ENCODE results near the gene TNNI2. TPM values are rescaled to one million over a fixed set of nuclear protein-coding genes. Genes with fewer than 3 reads are reported as not detected.

Gene TNNI2
- total and polyA plus RNA-seq, 4 donors = 0.22 to 0.28 TPM; not detected in 2

DNA sequence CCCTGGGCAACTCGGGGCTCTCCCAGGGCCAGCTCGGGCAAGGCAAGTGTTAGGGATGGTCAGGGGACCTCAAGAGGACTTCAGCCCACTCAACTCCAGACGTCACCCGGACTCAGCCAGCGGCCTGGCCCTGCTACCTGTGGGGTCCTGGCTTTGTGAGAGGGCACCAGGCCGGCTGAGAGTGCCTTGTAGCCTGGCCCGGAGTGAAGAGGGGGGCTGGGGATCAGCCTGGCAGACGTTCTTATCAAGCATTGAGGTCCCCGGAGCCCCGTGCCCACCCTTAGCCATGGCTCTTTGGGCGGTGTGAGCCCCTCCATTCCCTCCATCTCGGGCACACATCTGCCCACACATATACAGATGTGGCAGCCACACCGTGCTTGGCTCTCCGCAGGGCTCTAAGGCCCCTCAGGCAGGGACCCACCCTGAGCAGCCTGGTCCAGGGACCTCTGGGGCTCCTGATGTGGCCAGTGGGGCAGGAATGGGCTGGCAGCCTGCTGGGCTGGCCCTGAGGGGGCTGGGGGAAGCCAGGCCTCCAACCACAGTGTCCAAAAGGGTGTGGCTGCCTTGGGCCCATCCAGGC is 29.4 kb downstream of the TNNI2 start:
- Histone ChIP-seq H3K27me3 (ENCODE audit: control insufficient read depth in 4 of 4, insufficient read depth in 4 of 4, low read length in 3 of 4) (peaks cover 0 to 3% (median 0%) of the 10 kb centered on the region in 4 donors), H3K4me3 (ENCODE audit: low read depth in 1 of 3, low read length in 3 of 3) (no peak overlapping the region), H3K9ac (ENCODE audit: low read depth in 1 of 2, low read length in 2 of 2) (no peak overlapping the region), H3K4me1 (ENCODE audit: control insufficient read depth in 4 of 4, insufficient read depth in 4 of 4, low read length in 3 of 4) (peaks cover 0 to 12% (median 7%) of the 10 kb centered on the region in 4 donors), H3K36me3 (ENCODE audit: control insufficient read depth in 4 of 4, insufficient read depth in 3 of 4, low read depth in 1 of 4, low read length in 3 of 4) (no peaks in the 10 kb centered on the region), H3K9me3 (ENCODE audit: control insufficient read depth in 4 of 4, low read length in 3 of 4) (no peaks in the 10 kb centered on the region), H3K27ac (ENCODE audit: low read depth in 1 of 2, low read length in 2 of 2) (no peak overlapping the region)
- no peak for DNase-seq (ENCODE audit: low spot score)
- WGBS = 84% methylated on average over 14 of the region's 14 CpGs
- TF ChIP-seq FOXA1 (IDR thresholded peaks at IDR 0.05) (no peak), JUND (IDR thresholded peaks at IDR 0.05) (no peak), RAD21 (IDR thresholded peaks at IDR 0.05) (no peak), HNF4A (conservative IDR thresholded peaks at IDR 0.05) (no peak), TAF1 (conservative IDR thresholded peaks at IDR 0.05) (no peak), GABPA (IDR thresholded peaks at IDR 0.05 in 1 of 2, conservative IDR thresholded peaks at IDR 0.05 in 1 of 2) (no peak), HNF4G (IDR thresholded peaks at IDR 0.05) (no peak), YY1 (IDR thresholded peaks at IDR 0.05) (no peak), RXRA (IDR thresholded peaks at IDR 0.05) (no peak), FOXA2 (IDR thresholded peaks at IDR 0.05) (no peak), NR2F2 (IDR thresholded peaks at IDR 0.05) (no peak), SP1 (IDR thresholded peaks at IDR 0.05) (no peak)
- TF ChIP-seq, protein P1, sequence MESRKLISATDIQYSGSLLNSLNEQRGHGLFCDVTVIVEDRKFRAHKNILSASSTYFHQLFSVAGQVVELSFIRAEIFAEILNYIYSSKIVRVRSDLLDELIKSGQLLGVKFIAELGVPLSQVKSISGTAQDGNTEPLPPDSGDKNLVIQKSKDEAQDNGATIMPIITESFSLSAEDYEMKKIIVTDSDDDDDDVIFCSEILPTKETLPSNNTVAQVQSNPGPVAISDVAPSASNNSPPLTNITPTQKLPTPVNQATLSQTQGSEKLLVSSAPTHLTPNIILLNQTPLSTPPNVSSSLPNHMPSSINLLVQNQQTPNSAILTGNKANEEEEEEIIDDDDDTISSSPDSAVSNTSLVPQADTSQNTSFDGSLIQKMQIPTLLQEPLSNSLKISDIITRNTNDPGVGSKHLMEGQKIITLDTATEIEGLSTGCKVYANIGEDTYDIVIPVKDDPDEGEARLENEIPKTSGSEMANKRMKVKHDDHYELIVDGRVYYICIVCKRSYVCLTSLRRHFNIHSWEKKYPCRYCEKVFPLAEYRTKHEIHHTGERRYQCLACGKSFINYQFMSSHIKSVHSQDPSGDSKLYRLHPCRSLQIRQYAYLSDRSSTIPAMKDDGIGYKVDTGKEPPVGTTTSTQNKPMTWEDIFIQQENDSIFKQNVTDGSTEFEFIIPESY (IDR thresholded peaks at IDR 0.05) = no peak
- TF ChIP-seq, protein P2, sequence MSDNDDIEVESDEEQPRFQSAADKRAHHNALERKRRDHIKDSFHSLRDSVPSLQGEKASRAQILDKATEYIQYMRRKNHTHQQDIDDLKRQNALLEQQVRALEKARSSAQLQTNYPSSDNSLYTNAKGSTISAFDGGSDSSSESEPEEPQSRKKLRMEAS (IDR thresholded peaks at IDR 0.05) = no peak
- TF ChIP-seq, protein P3, sequence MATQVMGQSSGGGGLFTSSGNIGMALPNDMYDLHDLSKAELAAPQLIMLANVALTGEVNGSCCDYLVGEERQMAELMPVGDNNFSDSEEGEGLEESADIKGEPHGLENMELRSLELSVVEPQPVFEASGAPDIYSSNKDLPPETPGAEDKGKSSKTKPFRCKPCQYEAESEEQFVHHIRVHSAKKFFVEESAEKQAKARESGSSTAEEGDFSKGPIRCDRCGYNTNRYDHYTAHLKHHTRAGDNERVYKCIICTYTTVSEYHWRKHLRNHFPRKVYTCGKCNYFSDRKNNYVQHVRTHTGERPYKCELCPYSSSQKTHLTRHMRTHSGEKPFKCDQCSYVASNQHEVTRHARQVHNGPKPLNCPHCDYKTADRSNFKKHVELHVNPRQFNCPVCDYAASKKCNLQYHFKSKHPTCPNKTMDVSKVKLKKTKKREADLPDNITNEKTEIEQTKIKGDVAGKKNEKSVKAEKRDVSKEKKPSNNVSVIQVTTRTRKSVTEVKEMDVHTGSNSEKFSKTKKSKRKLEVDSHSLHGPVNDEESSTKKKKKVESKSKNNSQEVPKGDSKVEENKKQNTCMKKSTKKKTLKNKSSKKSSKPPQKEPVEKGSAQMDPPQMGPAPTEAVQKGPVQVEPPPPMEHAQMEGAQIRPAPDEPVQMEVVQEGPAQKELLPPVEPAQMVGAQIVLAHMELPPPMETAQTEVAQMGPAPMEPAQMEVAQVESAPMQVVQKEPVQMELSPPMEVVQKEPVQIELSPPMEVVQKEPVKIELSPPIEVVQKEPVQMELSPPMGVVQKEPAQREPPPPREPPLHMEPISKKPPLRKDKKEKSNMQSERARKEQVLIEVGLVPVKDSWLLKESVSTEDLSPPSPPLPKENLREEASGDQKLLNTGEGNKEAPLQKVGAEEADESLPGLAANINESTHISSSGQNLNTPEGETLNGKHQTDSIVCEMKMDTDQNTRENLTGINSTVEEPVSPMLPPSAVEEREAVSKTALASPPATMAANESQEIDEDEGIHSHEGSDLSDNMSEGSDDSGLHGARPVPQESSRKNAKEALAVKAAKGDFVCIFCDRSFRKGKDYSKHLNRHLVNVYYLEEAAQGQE (IDR thresholded peaks at IDR 0.05) = no peak
- TF ChIP-seq, protein P4, sequence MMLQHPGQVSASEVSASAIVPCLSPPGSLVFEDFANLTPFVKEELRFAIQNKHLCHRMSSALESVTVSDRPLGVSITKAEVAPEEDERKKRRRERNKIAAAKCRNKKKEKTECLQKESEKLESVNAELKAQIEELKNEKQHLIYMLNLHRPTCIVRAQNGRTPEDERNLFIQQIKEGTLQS (IDR thresholded peaks at IDR 0.05) = no peak
- TF ChIP-seq, protein P5, sequence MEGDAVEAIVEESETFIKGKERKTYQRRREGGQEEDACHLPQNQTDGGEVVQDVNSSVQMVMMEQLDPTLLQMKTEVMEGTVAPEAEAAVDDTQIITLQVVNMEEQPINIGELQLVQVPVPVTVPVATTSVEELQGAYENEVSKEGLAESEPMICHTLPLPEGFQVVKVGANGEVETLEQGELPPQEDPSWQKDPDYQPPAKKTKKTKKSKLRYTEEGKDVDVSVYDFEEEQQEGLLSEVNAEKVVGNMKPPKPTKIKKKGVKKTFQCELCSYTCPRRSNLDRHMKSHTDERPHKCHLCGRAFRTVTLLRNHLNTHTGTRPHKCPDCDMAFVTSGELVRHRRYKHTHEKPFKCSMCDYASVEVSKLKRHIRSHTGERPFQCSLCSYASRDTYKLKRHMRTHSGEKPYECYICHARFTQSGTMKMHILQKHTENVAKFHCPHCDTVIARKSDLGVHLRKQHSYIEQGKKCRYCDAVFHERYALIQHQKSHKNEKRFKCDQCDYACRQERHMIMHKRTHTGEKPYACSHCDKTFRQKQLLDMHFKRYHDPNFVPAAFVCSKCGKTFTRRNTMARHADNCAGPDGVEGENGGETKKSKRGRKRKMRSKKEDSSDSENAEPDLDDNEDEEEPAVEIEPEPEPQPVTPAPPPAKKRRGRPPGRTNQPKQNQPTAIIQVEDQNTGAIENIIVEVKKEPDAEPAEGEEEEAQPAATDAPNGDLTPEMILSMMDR (IDR thresholded peaks at IDR 0.05; ENCODE audit: low read depth, low read length, missing input control) = no peak
